ENCODE data around the gene TLR8.

TLR8 gene

DNA sequence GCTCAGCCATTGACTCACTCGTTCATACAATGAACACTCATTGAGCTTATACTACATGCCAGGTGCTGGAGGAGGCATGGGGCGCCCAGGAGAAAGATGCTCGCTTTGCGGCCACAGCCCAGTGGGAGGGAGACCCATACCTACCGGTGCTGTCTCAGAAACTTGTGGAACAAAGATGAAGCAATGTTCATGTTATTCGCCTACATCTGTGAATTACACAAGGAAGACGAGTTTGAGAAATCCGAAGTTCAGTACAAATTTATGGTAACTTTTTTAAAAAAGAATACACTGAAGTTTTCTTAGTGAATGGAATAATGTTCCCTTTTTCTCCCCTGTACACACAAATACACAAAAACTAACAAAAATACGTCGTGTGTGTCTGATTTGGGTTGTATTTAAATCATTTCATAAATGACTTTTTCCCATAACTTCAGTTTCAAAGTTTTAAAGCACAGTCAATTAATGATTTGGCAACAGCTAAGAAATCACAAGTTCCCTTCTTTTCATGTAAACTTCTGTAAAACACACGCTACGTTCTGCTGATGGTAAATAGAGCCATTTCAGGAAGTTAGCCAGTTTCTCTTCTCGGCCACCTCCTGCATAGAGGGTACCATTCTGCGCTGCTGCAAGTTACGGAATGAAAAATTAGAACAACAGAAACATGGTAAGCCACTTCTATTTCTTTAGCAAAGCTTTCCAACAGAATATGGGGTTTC, at the start of gene TLR8:
Gene TLR8, plus strand, starts transcription at position 575 of the 716 bp plus-strand sequence. Its CDS starts 87 bp downstream, at position 662.
- in situ Hi-C loops (cut with HindIII; ENCODE audit: low pct_ligation_motif_present, low sequenced_read_pairs) = no loop called here
- H3K27ac ChIP-seq = no peak within 1 kb of the TSS
- TF ChIP-seq, protein P1, sequence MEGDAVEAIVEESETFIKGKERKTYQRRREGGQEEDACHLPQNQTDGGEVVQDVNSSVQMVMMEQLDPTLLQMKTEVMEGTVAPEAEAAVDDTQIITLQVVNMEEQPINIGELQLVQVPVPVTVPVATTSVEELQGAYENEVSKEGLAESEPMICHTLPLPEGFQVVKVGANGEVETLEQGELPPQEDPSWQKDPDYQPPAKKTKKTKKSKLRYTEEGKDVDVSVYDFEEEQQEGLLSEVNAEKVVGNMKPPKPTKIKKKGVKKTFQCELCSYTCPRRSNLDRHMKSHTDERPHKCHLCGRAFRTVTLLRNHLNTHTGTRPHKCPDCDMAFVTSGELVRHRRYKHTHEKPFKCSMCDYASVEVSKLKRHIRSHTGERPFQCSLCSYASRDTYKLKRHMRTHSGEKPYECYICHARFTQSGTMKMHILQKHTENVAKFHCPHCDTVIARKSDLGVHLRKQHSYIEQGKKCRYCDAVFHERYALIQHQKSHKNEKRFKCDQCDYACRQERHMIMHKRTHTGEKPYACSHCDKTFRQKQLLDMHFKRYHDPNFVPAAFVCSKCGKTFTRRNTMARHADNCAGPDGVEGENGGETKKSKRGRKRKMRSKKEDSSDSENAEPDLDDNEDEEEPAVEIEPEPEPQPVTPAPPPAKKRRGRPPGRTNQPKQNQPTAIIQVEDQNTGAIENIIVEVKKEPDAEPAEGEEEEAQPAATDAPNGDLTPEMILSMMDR (IDR thresholded peaks at IDR 0.05; ENCODE audit: low read depth, low read length, missing control alignments) = no peak
- no peak for DNase-seq
- H3K36me3 ChIP-seq (replicated peaks) = no peaks in the 10 kb centered on the region
- H3K4me3 ChIP-seq (ENCODE audit: low read depth, low read length) = no peak within 1 kb of the TSS
- H3K27me3 ChIP-seq (replicated peaks) = no peaks in the 10 kb centered on the region

DNA sequence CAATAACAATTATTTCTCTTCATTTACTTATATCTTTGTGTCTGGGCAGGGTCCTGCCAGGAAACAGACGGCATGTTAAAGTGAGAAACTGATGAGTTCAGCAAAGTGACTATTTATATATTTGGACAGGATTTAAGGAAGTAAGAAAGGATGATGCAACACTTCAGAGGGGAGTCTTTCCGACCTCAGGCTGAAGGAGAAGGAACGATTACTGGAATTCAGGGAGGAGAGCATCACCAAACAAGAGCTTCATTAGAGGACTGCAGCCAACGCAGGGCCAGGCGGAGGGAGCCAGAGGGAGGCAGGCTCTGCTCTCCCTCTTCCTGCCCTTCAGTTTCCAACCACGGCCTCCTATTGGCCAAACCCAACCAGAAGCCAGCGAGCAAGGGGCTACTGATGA, 41.1 kb upstream of the TLR8 start:
- H3K4me3 ChIP-seq (ENCODE audit: low read depth, low read length) = no peak overlapping the region
- no peak for DNase-seq
- H3K36me3 ChIP-seq (replicated peaks) = no peaks in the 10 kb centered on the region
- in situ Hi-C loops (cut with HindIII; ENCODE audit: low pct_ligation_motif_present, low sequenced_read_pairs) = no loop called here
- no peak overlapping the region for H3K27ac ChIP-seq
- TF ChIP-seq, protein P1 (IDR thresholded peaks at IDR 0.05; ENCODE audit: low read depth, low read length, missing control alignments) = no peak
- H3K27me3 ChIP-seq (replicated peaks) = no peaks in the 10 kb centered on the region

DNA sequence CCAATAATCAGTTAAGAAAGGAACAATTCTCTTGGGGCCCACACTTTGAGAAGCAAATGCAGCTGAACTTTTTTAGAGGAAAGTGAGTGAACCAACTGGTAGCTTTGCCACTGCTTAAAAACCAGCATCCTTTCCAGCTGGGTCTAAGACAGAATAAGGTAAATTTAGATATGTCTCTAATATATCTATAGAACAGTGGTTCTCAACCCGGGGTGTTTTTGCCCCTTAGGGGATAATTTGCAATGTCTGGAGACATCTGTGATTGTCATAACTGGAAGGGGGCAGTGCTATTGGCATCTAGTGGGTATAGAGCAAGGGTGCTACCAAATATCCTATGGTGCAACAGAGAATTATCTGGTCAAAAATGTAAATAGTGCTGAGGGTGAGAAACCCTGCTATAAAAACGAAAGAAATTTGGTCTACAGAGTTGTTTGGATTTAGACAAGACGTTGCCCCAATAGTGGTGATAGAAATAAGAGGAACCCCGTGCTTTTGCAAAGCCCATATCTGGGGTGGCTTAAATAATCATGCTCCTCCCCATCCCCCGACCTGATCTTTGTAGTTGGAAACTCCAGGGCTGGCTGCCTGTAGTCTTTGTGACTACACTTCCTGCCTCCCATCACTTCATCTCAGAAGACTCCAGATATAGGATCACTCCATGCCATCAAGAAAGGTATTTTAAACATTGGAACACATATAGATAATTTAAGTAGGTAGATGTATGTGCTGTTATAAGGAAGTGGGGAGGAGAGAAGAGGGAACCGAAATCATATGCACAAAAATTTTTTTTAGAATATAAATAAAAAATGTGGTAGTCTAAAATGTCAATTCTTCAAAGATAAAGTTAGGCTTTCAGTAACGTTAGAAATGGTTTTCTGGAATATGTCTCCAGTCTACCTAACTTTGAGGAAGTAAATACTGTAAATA, 39.7 kb upstream of the TLR8 start, which contains the start of gene TLR7:
Gene TLR7, plus strand, starts transcription at position 622 of the 927 bp plus-strand sequence. CDS start 507 bp downstream, outside the sequence.
- Histone ChIP-seq H3K36me3 (replicated peaks) (no peaks in the 10 kb centered on the region), H3K27ac (no peak within 1 kb of the TSS), H3K4me3 (ENCODE audit: low read depth, low read length) (no peak within 1 kb of the TSS), H3K27me3 (replicated peaks) (no peaks in the 10 kb centered on the region)
- DNase-seq = no peak
- TF ChIP-seq, protein P1 (IDR thresholded peaks at IDR 0.05; ENCODE audit: low read depth, low read length, missing control alignments) = no peak
- in situ Hi-C loops (cut with HindIII; ENCODE audit: low pct_ligation_motif_present, low sequenced_read_pairs) = no loop called here

DNA sequence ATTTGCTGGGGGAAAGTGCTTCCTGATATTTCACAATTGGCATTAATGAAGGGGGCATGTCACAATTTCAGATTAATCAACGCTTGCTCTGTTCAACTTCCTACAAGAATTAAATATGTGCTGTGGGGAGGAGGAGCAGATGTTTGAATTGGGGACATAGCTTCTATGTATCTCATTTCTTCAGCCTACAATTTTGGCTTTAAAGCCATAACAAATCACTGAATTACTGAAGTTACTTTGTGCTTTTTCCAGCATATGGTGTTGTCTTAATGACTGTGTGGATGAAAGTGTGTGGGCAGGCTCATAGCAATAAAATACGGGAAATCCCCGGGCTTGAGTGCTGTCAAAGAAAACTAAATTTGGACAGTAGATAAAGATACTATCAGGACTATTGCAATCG, 38.7 kb upstream of the TLR8 start:
- Histone ChIP-seq H3K27ac (no peak overlapping the region), H3K27me3 (replicated peaks) (no peaks in the 10 kb centered on the region), H3K4me3 (ENCODE audit: low read depth, low read length) (no peak overlapping the region), H3K36me3 (replicated peaks) (no peaks in the 10 kb centered on the region)
- no peak for DNase-seq
- TF ChIP-seq, protein P1 (IDR thresholded peaks at IDR 0.05; ENCODE audit: low read depth, low read length, missing control alignments) = no peak
- in situ Hi-C loops (cut with HindIII; ENCODE audit: low pct_ligation_motif_present, low sequenced_read_pairs) = no loop called here

DNA sequence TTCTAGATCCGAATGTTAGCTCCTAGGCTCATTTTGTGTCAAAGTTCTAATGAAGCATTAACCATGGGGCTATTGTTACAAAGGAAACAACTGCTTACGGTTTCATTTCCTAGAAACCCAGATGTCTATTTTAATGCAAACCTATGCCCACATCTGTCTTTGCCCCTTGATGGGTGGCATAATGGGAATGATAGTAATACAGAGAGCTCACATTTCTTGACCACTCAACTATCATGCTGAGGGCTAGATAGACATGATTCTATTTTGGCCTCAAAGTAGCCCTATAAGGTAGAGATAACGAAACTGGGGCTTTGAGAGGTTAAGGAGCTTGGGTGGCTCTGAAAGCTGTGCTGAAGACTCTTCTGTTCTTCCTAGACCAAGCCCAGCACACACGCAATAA, 37.7 kb upstream of the TLR8 start:
- no peak overlapping the region for H3K4me3 ChIP-seq (ENCODE audit: low read depth, low read length)
- H3K27ac ChIP-seq = no peak overlapping the region
- TF ChIP-seq, protein P1 (IDR thresholded peaks at IDR 0.05; ENCODE audit: low read depth, low read length, missing control alignments) = no peak
- DNase-seq = no peak
- no peaks in the 10 kb centered on the region for H3K27me3 ChIP-seq (replicated peaks)
- in situ Hi-C loops (cut with HindIII; ENCODE audit: low pct_ligation_motif_present, low sequenced_read_pairs) = no loop called here
- no peaks in the 10 kb centered on the region for H3K36me3 ChIP-seq (replicated peaks)
